PC-9 (cell line): Measurements from ENCODE around the gene GOT1. TPM values are rescaled to one million over a fixed set of nuclear protein-coding genes. Genes with fewer than 3 reads are reported as not detected.

Experiments used
- BruUV-seq: library from RNA; stranded (reverse); fragments of 400-500 nt; replicated peaks from 2 replicates; lab custom pipeline; 2021; lab: Mats Ljungman, UMichigan
- CTCF ChIA-PET: fragments of 300-600 bp; sonication (Branson Sonifier 250); formaldehyde crosslinking; loops from one replicate; lab custom pipeline; 2022; ENCODE audit warnings: antibody characterized with exemption; lab: Charles Lee
- POLR2A ChIA-PET: fragments of 300-600 bp; sonication (Branson Sonifier 250); formaldehyde crosslinking; loops from one replicate; lab custom pipeline; 2022; ENCODE audit warnings: antibody characterized with exemption; ENCODE audit not compliant: unreplicated experiment; lab: Charles Lee
- DNase-seq, 2 experiments: peaks; one replicate each; pipeline versions ENCODE4 v3.0.0 to v3.0.0-alpha.2; 2015 to 2022; ENCODE audit warnings: mixed read lengths in 1 of 2
- H2AFZ ChIP-seq: fragments of 200-600 bp; sonication (generic); 2 replicates; pipeline ENCODE4 v1.8.1; 2017; ENCODE audit warnings: antibody characterized with exemption
- H3F3A ChIP-seq: fragments of 200-600 bp; sonication (generic); 2 replicates; pipeline ENCODE4 v1.8.1; 2017; ENCODE audit warnings: antibody characterized with exemption, mild to moderate bottlenecking, low read depth; ENCODE audit not compliant: insufficient read depth
- H3K27ac ChIP-seq: fragments of 200-600 bp; sonication (generic); 2 replicates; pipeline ENCODE4 v1.6.1; 2016; ENCODE audit warnings: mixed run types
- H3K27me3 ChIP-seq: fragments of 200-600 bp; sonication (generic); 2 replicates; pipeline ENCODE4 v1.6.1; 2016; ENCODE audit warnings: low read depth, mixed run types; ENCODE audit not compliant: insufficient read depth
- H3K36me3 ChIP-seq: fragments of 200-600 bp; sonication (generic); 2 replicates; pipeline ENCODE4 v1.6.1; 2016; ENCODE audit warnings: low read depth, mixed run types
- H3K4me1 ChIP-seq: fragments of 200-600 bp; sonication (generic); replicated peaks from 2 replicates; pipeline ENCODE4 v1.6.1; 2016; ENCODE audit warnings: mixed run types; ENCODE audit not compliant: insufficient read depth
- H3K4me2 ChIP-seq: fragments of 200-600 bp; sonication (generic); 2 replicates; pipeline ENCODE4 v1.6.1; 2017; ENCODE audit warnings: mixed run types
- H3K4me3 ChIP-seq: fragments of 200-600 bp; sonication (generic); 2 replicates; pipeline ENCODE4 v1.6.1; 2016; ENCODE audit warnings: mixed run types
- H3K79me2 ChIP-seq: fragments of 200-600 bp; sonication (generic); 2 replicates; pipeline ENCODE4 v1.6.1; 2017; ENCODE audit warnings: low read depth, mixed run types
- H3K9me2 ChIP-seq: fragments of 200-600 bp; sonication (generic); 2 replicates; pipeline ENCODE4 v1.8.1; 2017; ENCODE audit warnings: mild to moderate bottlenecking; ENCODE audit not compliant: insufficient read depth
- H3K9me3 ChIP-seq: fragments of 200-600 bp; sonication (generic); 2 replicates; pipeline ENCODE4 v1.8.1; 2016; ENCODE audit warnings: low read depth; ENCODE audit not compliant: insufficient read depth
- H4K20me1 ChIP-seq: fragments of 200-600 bp; sonication (generic); 2 replicates; pipeline ENCODE4 v1.8.1; 2017; ENCODE audit not compliant: insufficient read depth
- EZH2 ChIP-seq: fragments of 200-600 bp; sonication (generic); IDR thresholded peaks from 2 replicates; pipeline ENCODE4 v1.8.0; 2017; ENCODE audit warnings: antibody characterized with exemption, low read depth
- intact Hi-C: fragments of 100-400 bp; cut with micrococcal nuclease; formaldehyde crosslinking; loops from one replicate; pipeline ENCODE4 v1.10.0; 2022; ENCODE audit not compliant: unreplicated experiment
- total RNA-seq: library from RNA; stranded (reverse); gene quantifications from 2 replicates; pipeline ENCODE4 v1.2.3, GENCODE V29; 2021
- TF ChIP-seq, protein P1 (sequence below): fragments of 200-600 bp; sonication (generic); conservative IDR thresholded peaks from 2 replicates; pipeline ENCODE4 v1.6.1; 2017; ENCODE audit warnings: mixed run types, antibody characterized with exemption, mild to moderate bottlenecking, moderate library complexity

The GOT1 gene
- total RNA-seq, 1 experiment from 2014 or later, result 28.6 TPM

DNA sequence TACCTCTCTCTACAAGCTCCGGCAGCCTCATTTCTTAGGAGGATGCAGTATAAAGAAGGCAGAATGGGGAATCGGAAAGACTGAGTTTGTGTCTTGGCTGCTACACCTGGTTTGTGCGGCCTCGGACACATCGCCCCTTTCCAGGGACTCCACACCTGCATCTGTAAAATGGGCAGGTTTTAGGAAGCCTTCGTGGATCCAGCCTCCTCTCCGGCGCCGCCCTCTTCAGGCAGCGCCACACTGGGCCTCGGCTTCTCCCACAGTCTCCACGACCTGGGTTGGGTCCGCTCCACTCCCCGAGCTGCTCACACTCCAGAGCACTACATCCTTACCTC is 341 bp downstream of the GOT1 start:
- Histone ChIP-seq H3K36me3 (no peaks in the 10 kb centered on the region; the same call in 1 of the 2 replicates), H3K27ac (peak overlapping the region; percentile 71), H3K79me2 (peaks cover 36% of the 10 kb centered on the region), H3K9me2 (no peaks in the 10 kb centered on the region), H3F3A (peaks cover 4% of the 10 kb centered on the region; the same call in 1 of the 2 replicates), H3K27me3 (no peaks in the 10 kb centered on the region), H4K20me1 (no peaks in the 10 kb centered on the region), H2AFZ (peak overlapping the region; percentile 92), H3K4me2 (peak overlapping the region; percentile 76), H3K4me3 (peak overlapping the region; percentile 88), H3K4me1 (no peaks in the 10 kb centered on the region), H3K9me3 (no peaks in the 10 kb centered on the region)
- no peak for DNase-seq
- ChIA-PET CTCF (no interaction called here), POLR2A (interaction anchor here (0.6 to 0.7 kb wide), 3 partner anchors 31 to 126 kb away, joined by 3 to 4 read pairs (median 3); no protein-coding TSS in a partner anchor)
- TF ChIP-seq, protein P1, sequence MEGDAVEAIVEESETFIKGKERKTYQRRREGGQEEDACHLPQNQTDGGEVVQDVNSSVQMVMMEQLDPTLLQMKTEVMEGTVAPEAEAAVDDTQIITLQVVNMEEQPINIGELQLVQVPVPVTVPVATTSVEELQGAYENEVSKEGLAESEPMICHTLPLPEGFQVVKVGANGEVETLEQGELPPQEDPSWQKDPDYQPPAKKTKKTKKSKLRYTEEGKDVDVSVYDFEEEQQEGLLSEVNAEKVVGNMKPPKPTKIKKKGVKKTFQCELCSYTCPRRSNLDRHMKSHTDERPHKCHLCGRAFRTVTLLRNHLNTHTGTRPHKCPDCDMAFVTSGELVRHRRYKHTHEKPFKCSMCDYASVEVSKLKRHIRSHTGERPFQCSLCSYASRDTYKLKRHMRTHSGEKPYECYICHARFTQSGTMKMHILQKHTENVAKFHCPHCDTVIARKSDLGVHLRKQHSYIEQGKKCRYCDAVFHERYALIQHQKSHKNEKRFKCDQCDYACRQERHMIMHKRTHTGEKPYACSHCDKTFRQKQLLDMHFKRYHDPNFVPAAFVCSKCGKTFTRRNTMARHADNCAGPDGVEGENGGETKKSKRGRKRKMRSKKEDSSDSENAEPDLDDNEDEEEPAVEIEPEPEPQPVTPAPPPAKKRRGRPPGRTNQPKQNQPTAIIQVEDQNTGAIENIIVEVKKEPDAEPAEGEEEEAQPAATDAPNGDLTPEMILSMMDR, result no peak
- TF ChIP-seq EZH2, result no peak
- intact Hi-C loops, result loop anchor here (1.0 to 10.0 kb wide), 3 partner anchors 34 to 355 kb away; partner anchors contain the start of genes ABCC2 and SLC25A28
- BruUV-seq, result TSS peak; percentile 67

DNA sequence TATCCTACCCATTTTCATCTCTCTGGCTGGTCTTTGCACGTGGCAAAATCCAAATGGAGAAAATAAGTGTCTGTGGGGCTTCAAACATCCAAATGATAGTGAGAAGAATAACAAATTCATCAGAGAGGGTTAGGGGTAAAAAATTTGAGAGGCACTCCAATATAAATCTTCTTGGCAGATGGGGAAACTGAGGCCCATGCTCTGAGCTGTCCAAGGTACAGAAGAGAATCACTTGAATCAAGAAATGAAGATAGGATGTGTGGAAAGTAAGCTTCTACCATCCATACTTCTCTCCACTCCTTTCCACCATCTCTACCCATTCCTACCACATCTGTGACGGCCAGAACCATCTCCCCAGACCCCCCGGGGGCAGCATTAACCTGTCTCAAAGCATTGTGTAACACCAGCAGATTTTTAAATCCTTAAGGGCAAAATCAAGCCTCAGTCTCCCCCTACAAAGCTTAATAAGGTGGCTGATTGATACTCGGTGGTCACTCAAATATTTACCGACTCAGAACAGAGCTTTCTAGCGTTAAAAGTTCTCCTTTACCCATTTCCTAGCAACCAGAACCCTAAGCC is 818 bp downstream of the GOT1 start:
- intact Hi-C loops, result loop anchor here (1.0 to 10.0 kb wide), 3 partner anchors 33 to 355 kb away; partner anchors contain the start of genes ABCC2 and SLC25A28
- H3K79me2 ChIP-seq, result peaks cover 36% of the 10 kb centered on the region
- TF ChIP-seq, protein P1, result no peak
- TF ChIP-seq EZH2, result no peak
- peak overlapping the region; percentile 88 for H3K4me3 ChIP-seq
- H4K20me1 ChIP-seq, result no peaks in the 10 kb centered on the region
- no peak for DNase-seq
- no peaks in the 10 kb centered on the region for H3K9me3 ChIP-seq
- CTCF ChIA-PET, result no interaction called here
- H3K27me3 ChIP-seq, result no peaks in the 10 kb centered on the region
- H3F3A ChIP-seq, result peaks cover 4% of the 10 kb centered on the region; the same call in 1 of the 2 replicates
- BruUV-seq, result no TSS peak
- peak overlapping the region; percentile 71 for H3K27ac ChIP-seq
- H3K4me2 ChIP-seq, result peak overlapping the region; percentile 76
- peak overlapping the region; percentile 92; the same call in 1 of the 2 replicates for H2AFZ ChIP-seq
- no peaks in the 10 kb centered on the region; the same call in 1 of the 2 replicates for H3K36me3 ChIP-seq
- H3K4me1 ChIP-seq, result no peaks in the 10 kb centered on the region
- no peaks in the 10 kb centered on the region for H3K9me2 ChIP-seq
- POLR2A ChIA-PET, result interaction anchor here (0.6 kb wide), 1 partner anchor 126 kb away, joined by 3 read pairs; no protein-coding TSS in a partner anchor

DNA sequence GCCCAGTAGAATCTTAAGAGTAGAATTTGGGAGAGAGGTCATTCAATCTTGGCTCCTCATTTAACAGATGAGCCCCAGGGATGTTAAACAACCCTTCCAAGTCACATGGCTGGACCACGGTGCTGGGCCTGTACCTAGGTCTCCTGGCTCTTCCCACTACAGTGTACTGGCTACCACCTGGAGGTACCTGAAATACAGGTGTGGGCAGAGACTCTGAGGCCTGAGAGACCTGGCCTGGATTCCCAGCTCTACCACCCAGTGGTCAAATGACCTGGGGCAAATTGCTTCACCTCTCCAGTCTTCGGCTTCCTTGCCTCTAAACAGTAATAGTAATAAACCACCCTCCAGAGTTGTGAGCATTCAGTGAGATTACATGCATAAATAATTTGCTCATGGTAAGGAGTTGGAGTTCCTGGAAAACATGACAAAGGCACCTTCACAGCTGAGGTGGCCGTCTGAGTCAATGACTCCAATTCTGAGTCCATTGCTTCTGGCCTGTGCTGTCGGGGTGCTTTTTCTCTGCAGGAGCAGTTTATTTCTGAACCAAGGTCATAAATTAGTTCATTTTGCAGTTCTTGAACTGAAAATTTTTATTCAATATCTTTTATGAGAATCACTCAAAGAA is 2.7 kb downstream of the GOT1 start:
- TF ChIP-seq, protein P1, result no peak
- no peak for TF ChIP-seq EZH2
- intact Hi-C loops, result no loop called here
- Histone ChIP-seq H3K27ac (no peak overlapping the region), H4K20me1 (no peaks in the 10 kb centered on the region), H3K4me2 (no peak overlapping the region), H3F3A (peaks cover 4% of the 10 kb centered on the region; the same call in 1 of the 2 replicates), H3K4me1 (no peaks in the 10 kb centered on the region), H3K9me3 (no peaks in the 10 kb centered on the region), H2AFZ (no peak overlapping the region), H3K9me2 (no peaks in the 10 kb centered on the region), H3K4me3 (no peak overlapping the region), H3K27me3 (no peaks in the 10 kb centered on the region), H3K36me3 (no peaks in the 10 kb centered on the region; the same call in 1 of the 2 replicates), H3K79me2 (peaks cover 36% of the 10 kb centered on the region)
- ChIA-PET CTCF (no interaction called here), POLR2A (no interaction called here)
- BruUV-seq, result no TSS peak
- no peak for DNase-seq
